ENCODE results near the gene TMEM156. TPM values are rescaled to one million over a fixed set of nuclear protein-coding genes. Genes with fewer than 3 reads are reported as not detected.

TMEM156 gene
- total and polyA plus RNA-seq, 10 of the 15 experiments (the other 5 are each of a cell fraction or from before 2014, with no cell fraction given), result 20.8 to 48.3 (median 32.7) TPM

- TF ChIP-seq ZNF24 (IDR thresholded peaks at IDR 0.05), result no peak
- TF ChIP-seq RB1 (IDR thresholded peaks at IDR 0.05; ENCODE audit: borderline replicate concordance), result no peak
- no peak for TF ChIP-seq PKNOX1 (IDR thresholded peaks at IDR 0.05)
- no peak for TF ChIP-seq TCF12 (IDR thresholded peaks at IDR 0.05; ENCODE audit: low read depth, low read length)
- TF ChIP-seq CEBPB (IDR thresholded peaks at IDR 0.05; ENCODE audit: borderline replicate concordance in 1 of 2, low read depth in 2 of 2, low read length in 2 of 2), result no peak
- no peak for TF ChIP-seq ZBTB40 (IDR thresholded peaks at IDR 0.05; ENCODE audit: borderline replicate concordance)
- no peak for TF ChIP-seq REST (IDR thresholded peaks at IDR 0.05; ENCODE audit: low read depth, low read length)
- TF ChIP-seq POU2F2 (IDR thresholded peaks at IDR 0.05; ENCODE audit: borderline replicate concordance, low read depth, low read length), result no peak
- no peak for TF ChIP-seq BRCA1 (IDR thresholded peaks at IDR 0.05; ENCODE audit: low read depth, low read length)
- TF ChIP-seq NR2C2 (IDR thresholded peaks at IDR 0.05; ENCODE audit: borderline replicate concordance, control insufficient read depth, insufficient read length, low read depth), result no peak
Observed at GRCh38 chr4:39062770-39063097, 30.5 kb upstream of the TMEM156 start (continued).

Measured in GM12878 (cell line).